ENCODE measurements around the gene EIF2S2.

- no peak for TF ChIP-seq RCOR1 (IDR thresholded peaks at IDR 0.05; ENCODE audit: low read depth, low read length)
- TF ChIP-seq NR3C1 (IDR thresholded peaks at IDR 0.05) = no peak
- TF ChIP-seq HEYL (CRISPR knock-in tag; IDR thresholded peaks at IDR 0.05) = no peak
- TF ChIP-seq USF2 (IDR thresholded peaks at IDR 0.05) = no peak
- no peak for TF ChIP-seq CTCF (IDR thresholded peaks at IDR 0.05)
- no peak for TF ChIP-seq EP300 (IDR thresholded peaks at IDR 0.05)
- TF ChIP-seq MAX (IDR thresholded peaks at IDR 0.05) = no peak
- TF ChIP-seq MAZ (IDR thresholded peaks at IDR 0.05; ENCODE audit: borderline replicate concordance, low read depth, low read length) = no peak
- TF ChIP-seq REST (IDR thresholded peaks at IDR 0.05) = no peak
- no peak for TF ChIP-seq ESRRA (IDR thresholded peaks at IDR 0.05; ENCODE audit: borderline replicate concordance, low read length)
- TF ChIP-seq SMC3 (IDR thresholded peaks at IDR 0.05) = no peak
- TF ChIP-seq POLR2A (IDR thresholded peaks at IDR 0.05; ENCODE audit: low read length) = no peak
- TF ChIP-seq JUN (IDR thresholded peaks at IDR 0.05) = no peak; a peak in 1 of 5 replicates
- no peak for TF ChIP-seq SREBF2 (IDR thresholded peaks at IDR 0.05)
These were observed 1.1 kb downstream of the EIF2S2 start for GRCh38 chr20:34110745-34111641.

Data from A549 (cell line).